H1 (cell line): ENCODE data around the gene SLC24A4. TPM values are rescaled to one million over a fixed set of nuclear protein-coding genes. Genes with fewer than 3 reads are reported as not detected.

Experiments used
- ATF2 ChIP-seq: IDR thresholded peaks from 2 replicates; pipeline ENCODE4 v1.6.1; 2012; ENCODE audit warnings: low read length, inconsistent platforms
- CREB1 ChIP-seq: IDR thresholded peaks from 2 replicates; pipeline ENCODE4 v1.6.1; 2012; ENCODE audit warnings: inconsistent platforms
- HDAC2 ChIP-seq, 2 experiments: fragments of 300-600 bp in 1 of 2; sonication (generic) in 1 of 2; IDR thresholded peaks; 2 replicates each; pipeline ENCODE4 v1.6.1; 2011 to 2012; ENCODE audit warnings: low read depth in 2 of 2, low read length in 2 of 2, mild to moderate bottlenecking in 2 of 2, moderate library complexity in 2 of 2, borderline replicate concordance in 1 of 2, inconsistent platforms in 1 of 2
- ZNF274 ChIP-seq: IDR thresholded peaks from 2 replicates; pipeline ENCODE4 v1.7.0; 2012; ENCODE audit warnings: low read length, borderline replicate concordance; ENCODE audit errors: extremely low read depth
- polyA plus RNA-seq, 7 experiments: library from polyadenylated mRNA; depleted of rRNA in 3 of 7; stranded (reverse) in 5 of 7; unstranded in 2 of 7; fragments of >200 nt in 5 of 7; fragments of 200-250 nt in 2 of 7; gene quantifications; 1 replicate in 5 of 7; 2 replicates in 1 of 7; 4 replicates in 1 of 7; pipeline versions ENCODE4 v1.2.1 to v1.2.3, GENCODE V29; 2011 to 2013; ENCODE audit warnings: missing spikeins in 2 of 7, mixed read lengths in 2 of 7
- total RNA-seq: library from RNA; stranded (reverse); fragmentation: NEBNext Ultra II Directional; extraction: Animal tissue kit (Norgen Biotek cat#: 25700); gene quantifications from 2 replicates; pipeline ENCODE4 v1.2.1, GENCODE V29; 2021

The SLC24A4 gene
- total and polyA plus RNA-seq, 2 of the 8 experiments (the other 6 are each of a cell fraction or from before 2014, with no cell fraction given) = 0.27 to 0.89 TPM

GRCh38 chr14:92448786-92449185, 125.8 kb downstream of the SLC24A4 start (continued):
- no peak for TF ChIP-seq ATF2
- no peak for TF ChIP-seq ZNF274
- no peak for TF ChIP-seq HDAC2 (IDR thresholded peaks at IDR 0.05; ENCODE audit: borderline replicate concordance in 1 of 2, low read depth in 2 of 2, low read length in 2 of 2)
- no peak for TF ChIP-seq CREB1
- TF ChIP-seq, all 59 proteins: peak for 0
